NT2/D1 (cell line): Measurements from ENCODE around the gene COMMD7.

Source experiments
- YY1 ChIP-seq: IDR thresholded peaks from 2 replicates; pipeline ENCODE4 v1.6.1; 2011; ENCODE audit not compliant: insufficient read length, insufficient read depth
- ZNF274 ChIP-seq: IDR thresholded peaks from 2 replicates; pipeline ENCODE4 v1.6.1; 2011; ENCODE audit warnings: mild to moderate bottlenecking, low read depth, low read length

DNA sequence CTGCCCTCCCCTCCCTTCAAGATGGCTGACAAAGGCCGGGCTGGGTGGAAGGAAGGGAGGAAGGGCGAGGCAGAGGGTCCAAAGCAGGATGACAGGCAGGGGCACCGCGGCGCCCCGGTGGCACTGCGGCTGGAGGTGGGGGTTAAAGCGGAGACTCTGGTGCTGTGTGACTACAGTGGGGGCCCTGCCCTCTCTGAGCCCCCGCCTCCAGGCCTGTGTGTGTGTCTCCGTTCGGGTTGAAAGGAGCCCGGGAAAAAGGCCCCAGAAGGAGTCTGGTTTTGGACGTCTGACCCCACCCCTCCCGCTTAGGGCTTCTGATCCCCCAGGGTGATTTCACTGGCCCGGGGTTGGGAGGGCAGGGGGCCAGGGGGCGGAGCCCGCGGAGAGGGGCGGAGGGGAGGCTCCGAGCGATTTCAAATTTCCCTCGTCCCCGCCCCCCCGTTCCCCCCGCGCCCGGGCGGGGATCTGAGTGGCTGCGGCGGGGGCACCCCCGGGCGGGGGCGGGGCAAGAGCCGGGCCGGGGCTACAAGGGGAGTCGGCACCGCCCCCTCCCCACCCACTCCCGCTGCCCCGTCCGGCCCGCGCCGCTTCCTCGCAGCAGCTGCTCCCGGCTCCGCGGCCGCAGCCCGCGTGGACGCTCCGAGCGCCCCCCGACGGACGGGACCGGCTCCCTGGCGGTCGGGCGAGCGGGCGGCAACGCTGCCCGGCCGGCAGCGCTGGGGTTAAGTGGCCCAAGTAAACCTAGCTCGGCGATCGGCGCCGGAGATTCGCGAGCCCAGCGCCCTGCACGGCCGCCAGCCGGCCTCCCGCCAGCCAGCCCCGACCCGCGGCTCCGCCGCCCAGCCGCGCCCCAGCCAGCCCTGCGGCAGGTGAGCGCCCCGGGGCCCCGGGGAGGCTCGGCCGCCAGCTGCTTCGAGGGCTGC is 18.8 kb upstream of the COMMD7 start, which contains the start of gene DNMT3B:
- TF ChIP-seq ZNF274 = no peak
- peak; percentile 34 for TF ChIP-seq YY1
